HepG2 (cell line): Measurements from ENCODE around the gene POLR1C. TPM values are rescaled to one million over a fixed set of nuclear protein-coding genes. Genes with fewer than 3 reads are reported as not detected.

Source experiments
- EED ChIP-seq: sonication (generic); formaldehyde crosslinking; IDR thresholded peaks from 2 replicates; pipeline ENCODE4 v1.5.0; 2020; ENCODE audit warnings: mild to moderate bottlenecking, missing genetic modification reagents
- HNRNPLL ChIP-seq: fragments of 200-400 bp; formaldehyde crosslinking; IDR thresholded peaks from 2 replicates; pipeline ENCODE4 v1.6.1; 2017; ENCODE audit warnings: mild to moderate bottlenecking, low read depth, low read length; ENCODE audit not compliant: poor library complexity, severe bottlenecking
- KLF16 ChIP-seq, 2 experiments: sonication (generic) in 1 of 2; formaldehyde crosslinking in 1 of 2; IDR thresholded peaks; 2 replicates each; pipeline versions ENCODE4 v1.6.1 to v1.8.0; 2016 to 2023; ENCODE audit warnings: missing genetic modification reagents in 2 of 2, missing compliant biosample characterization in 1 of 2
- MTF2 ChIP-seq: sonication (generic); formaldehyde crosslinking; IDR thresholded peaks from 2 replicates; pipeline ENCODE4 v1.5.0; 2020; ENCODE audit warnings: missing genetic modification reagents, borderline replicate concordance
- PHF8 ChIP-seq: sonication (generic); formaldehyde crosslinking; IDR thresholded peaks from 2 replicates; pipeline ENCODE4 v1.5.0; 2020; ENCODE audit warnings: missing genetic modification reagents
- RXRA ChIP-seq: sonication (generic); formaldehyde crosslinking; IDR thresholded peaks from 2 replicates; pipeline ENCODE4 v1.5.1; 2020; ENCODE audit warnings: missing genetic modification reagents
- SIX1 ChIP-seq: sonication (generic); formaldehyde crosslinking; IDR thresholded peaks from 2 replicates; pipeline ENCODE4 v1.4.0; 2020; ENCODE audit warnings: missing genetic modification reagents, borderline replicate concordance
- SNAI1 ChIP-seq: sonication (generic); formaldehyde crosslinking; IDR thresholded peaks from 2 replicates; pipeline ENCODE4 v1.5.0; 2020; ENCODE audit warnings: mild to moderate bottlenecking, missing genetic modification reagents, borderline replicate concordance
- SOX6 ChIP-seq, 2 experiments: fragments of 450-650 bp in 1 of 2; sonication (generic) in 1 of 2; formaldehyde crosslinking in 1 of 2; IDR thresholded peaks; 2 replicates each; pipeline versions ENCODE4 v1.4.0 to v1.6.1; 2017 to 2020; ENCODE audit warnings: antibody characterized with exemption in 1 of 2, mild to moderate bottlenecking in 1 of 2, missing genetic modification reagents in 1 of 2
- XRCC5 ChIP-seq: fragments of 200-400 bp; formaldehyde crosslinking; optimal IDR thresholded peaks from 2 replicates; pipeline ENCODE3; 2017; ENCODE audit warnings: mild to moderate bottlenecking, low read length
- ZNF30 ChIP-seq: sonication (generic); formaldehyde crosslinking; IDR thresholded peaks from 2 replicates; pipeline ENCODE4 v1.5.0; 2020; ENCODE audit warnings: mild to moderate bottlenecking, missing genetic modification reagents
- ZNF430 ChIP-seq: sonication (generic); formaldehyde crosslinking; IDR thresholded peaks from 2 replicates; pipeline ENCODE4 v1.9.0; 2021; ENCODE audit warnings: mild to moderate bottlenecking, missing genetic modification reagents
- ZNF431 ChIP-seq: sonication (generic); formaldehyde crosslinking; IDR thresholded peaks from 2 replicates; pipeline ENCODE4 v1.9.0; 2022; ENCODE audit warnings: missing genetic modification reagents, low read depth, mild to moderate bottlenecking, borderline replicate concordance
- ZNF556 ChIP-seq: sonication (generic); formaldehyde crosslinking; IDR thresholded peaks from 2 replicates; pipeline ENCODE4 v1.4.0; 2020; ENCODE audit warnings: mild to moderate bottlenecking, missing genetic modification reagents, borderline replicate concordance
- ZSCAN20 ChIP-seq: sonication (generic); formaldehyde crosslinking; IDR thresholded peaks from 2 replicates; pipeline ENCODE4 v1.4.0; 2020; ENCODE audit warnings: missing genetic modification reagents, mild to moderate bottlenecking, borderline replicate concordance
- polyA plus RNA-seq, 8 experiments: library from polyadenylated mRNA; depleted of rRNA in 3 of 8; stranded (reverse) in 7 of 8; unstranded in 1 of 8; fragments of >200 nt; fragmentation: Illumina TruSeq in 4 of 8; extraction: Trizol in 4 of 8; gene quantifications; 2 replicates each; pipeline versions ENCODE4 v1.2.1 to v1.2.3, GENCODE V29; 2011 to 2016; ENCODE audit warnings: low read depth in 4 of 8, missing spikeins in 1 of 8, mixed read lengths in 1 of 8; ENCODE audit not compliant: insufficient read depth in 1 of 8
- total RNA-seq, 5 experiments: library from RNA; depleted of rRNA; stranded (reverse); fragments of >200 nt; fragmentation: Illumina TruSeq; extraction: Trizol; gene quantifications; 2 replicates each; pipeline ENCODE4 v1.2.3, GENCODE V29; 2016; ENCODE audit warnings: low read depth in 1 of 5
- TF ChIP-seq, protein P1 (sequence below): sonication (generic); formaldehyde crosslinking; IDR thresholded peaks from 2 replicates; pipeline ENCODE4 v1.9.0; 2022; ENCODE audit warnings: missing genetic modification reagents, mild to moderate bottlenecking, borderline replicate concordance
- TF ChIP-seq, protein P2 (sequence below): sonication (generic); formaldehyde crosslinking; IDR thresholded peaks from 2 replicates; pipeline ENCODE4 v1.5.1; 2020; ENCODE audit warnings: mild to moderate bottlenecking, missing genetic modification reagents, moderate library complexity
- TF ChIP-seq, protein P3 (sequence below): sonication (generic); formaldehyde crosslinking; IDR thresholded peaks from 2 replicates; pipeline ENCODE4 v1.9.0; 2021; ENCODE audit warnings: missing genetic modification reagents, borderline replicate concordance
- TF ChIP-seq, protein P4 (sequence below): IDR thresholded peaks from 2 replicates; pipeline ENCODE4 v1.6.1; 2018; ENCODE audit warnings: missing genetic modification reagents

POLR1C gene
- total and polyA plus RNA-seq, 2 of the 13 experiments (the other 11 are each of a cell fraction or from before 2014, with no cell fraction given) = 62.6 to 72.2 TPM

DNA sequence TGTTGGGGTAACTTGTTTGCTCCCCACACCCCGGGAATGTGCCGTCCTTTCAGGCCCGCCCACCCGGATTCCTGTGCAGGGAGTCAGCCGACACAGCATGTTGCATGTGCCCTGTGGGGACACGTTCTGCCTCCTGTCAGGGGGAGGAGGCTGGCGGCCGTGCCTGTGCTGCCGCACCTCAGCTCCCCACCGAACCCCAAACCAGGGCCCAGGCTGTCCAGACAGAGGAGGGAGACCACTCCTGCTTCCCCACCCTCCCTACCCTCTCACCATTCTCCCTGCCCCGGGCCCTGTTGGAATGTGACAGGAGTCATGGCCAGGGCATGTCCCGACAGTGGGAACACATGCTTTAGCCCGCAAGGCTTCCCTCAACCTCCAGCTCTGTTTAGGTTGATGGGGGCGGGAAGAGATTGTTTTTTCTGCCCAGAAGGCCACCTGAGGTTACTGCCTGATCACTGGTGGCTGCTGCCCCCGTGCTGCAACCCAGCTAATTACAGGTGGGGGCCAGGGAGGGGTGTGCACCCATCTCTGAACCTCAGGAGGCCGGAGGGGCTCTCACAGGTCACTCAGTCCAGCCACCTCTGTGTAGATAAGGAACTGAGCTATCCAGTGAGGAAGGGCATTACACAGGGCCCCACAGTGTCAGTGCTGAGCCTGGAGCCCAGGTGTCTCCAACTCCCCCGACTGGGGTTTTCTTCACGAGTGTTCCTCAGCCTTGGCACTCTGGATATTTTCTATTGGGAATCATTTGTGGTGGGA, 20.3 kb upstream of the POLR1C start (continued):
- TF ChIP-seq, protein P1, sequence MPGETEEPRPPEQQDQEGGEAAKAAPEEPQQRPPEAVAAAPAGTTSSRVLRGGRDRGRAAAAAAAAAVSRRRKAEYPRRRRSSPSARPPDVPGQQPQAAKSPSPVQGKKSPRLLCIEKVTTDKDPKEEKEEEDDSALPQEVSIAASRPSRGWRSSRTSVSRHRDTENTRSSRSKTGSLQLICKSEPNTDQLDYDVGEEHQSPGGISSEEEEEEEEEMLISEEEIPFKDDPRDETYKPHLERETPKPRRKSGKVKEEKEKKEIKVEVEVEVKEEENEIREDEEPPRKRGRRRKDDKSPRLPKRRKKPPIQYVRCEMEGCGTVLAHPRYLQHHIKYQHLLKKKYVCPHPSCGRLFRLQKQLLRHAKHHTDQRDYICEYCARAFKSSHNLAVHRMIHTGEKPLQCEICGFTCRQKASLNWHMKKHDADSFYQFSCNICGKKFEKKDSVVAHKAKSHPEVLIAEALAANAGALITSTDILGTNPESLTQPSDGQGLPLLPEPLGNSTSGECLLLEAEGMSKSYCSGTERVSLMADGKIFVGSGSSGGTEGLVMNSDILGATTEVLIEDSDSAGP = 0 out of 2 replicates have a peak, but pooled peaks have one; percentile 47
- TF ChIP-seq MTF2 (CRISPR knock-in tag) (no peak), ZNF431 (CRISPR knock-in tag) (no peak), HNRNPLL (peak; percentile 30), KLF16 (CRISPR knock-in tag; IDR thresholded peaks at IDR 0.05) (peak in 1 of 2 experiments; percentile 75; a peak in 1 of 4 replicates), XRCC5 (peak; percentile 96), RXRA (CRISPR knock-in tag) (peak; percentile 99), SIX1 (CRISPR knock-in tag) (0 out of 2 replicates have a peak, but pooled peaks have one; percentile 20), SNAI1 (no peak), ZNF556 (CRISPR knock-in tag) (no peak), ZNF430 (CRISPR knock-in tag) (peak; percentile 26; the same call in 1 of the 2 replicates), ZNF30 (no peak), ZSCAN20 (CRISPR knock-in tag) (no peak), SOX6 (IDR thresholded peaks at IDR 0.05) (no peak), SOX6 (CRISPR knock-in tag; IDR thresholded peaks at IDR 0.05) (peak; percentile 66), PHF8 (CRISPR knock-in tag) (no peak), EED (CRISPR knock-in tag) (no peak)
- TF ChIP-seq, protein P2, sequence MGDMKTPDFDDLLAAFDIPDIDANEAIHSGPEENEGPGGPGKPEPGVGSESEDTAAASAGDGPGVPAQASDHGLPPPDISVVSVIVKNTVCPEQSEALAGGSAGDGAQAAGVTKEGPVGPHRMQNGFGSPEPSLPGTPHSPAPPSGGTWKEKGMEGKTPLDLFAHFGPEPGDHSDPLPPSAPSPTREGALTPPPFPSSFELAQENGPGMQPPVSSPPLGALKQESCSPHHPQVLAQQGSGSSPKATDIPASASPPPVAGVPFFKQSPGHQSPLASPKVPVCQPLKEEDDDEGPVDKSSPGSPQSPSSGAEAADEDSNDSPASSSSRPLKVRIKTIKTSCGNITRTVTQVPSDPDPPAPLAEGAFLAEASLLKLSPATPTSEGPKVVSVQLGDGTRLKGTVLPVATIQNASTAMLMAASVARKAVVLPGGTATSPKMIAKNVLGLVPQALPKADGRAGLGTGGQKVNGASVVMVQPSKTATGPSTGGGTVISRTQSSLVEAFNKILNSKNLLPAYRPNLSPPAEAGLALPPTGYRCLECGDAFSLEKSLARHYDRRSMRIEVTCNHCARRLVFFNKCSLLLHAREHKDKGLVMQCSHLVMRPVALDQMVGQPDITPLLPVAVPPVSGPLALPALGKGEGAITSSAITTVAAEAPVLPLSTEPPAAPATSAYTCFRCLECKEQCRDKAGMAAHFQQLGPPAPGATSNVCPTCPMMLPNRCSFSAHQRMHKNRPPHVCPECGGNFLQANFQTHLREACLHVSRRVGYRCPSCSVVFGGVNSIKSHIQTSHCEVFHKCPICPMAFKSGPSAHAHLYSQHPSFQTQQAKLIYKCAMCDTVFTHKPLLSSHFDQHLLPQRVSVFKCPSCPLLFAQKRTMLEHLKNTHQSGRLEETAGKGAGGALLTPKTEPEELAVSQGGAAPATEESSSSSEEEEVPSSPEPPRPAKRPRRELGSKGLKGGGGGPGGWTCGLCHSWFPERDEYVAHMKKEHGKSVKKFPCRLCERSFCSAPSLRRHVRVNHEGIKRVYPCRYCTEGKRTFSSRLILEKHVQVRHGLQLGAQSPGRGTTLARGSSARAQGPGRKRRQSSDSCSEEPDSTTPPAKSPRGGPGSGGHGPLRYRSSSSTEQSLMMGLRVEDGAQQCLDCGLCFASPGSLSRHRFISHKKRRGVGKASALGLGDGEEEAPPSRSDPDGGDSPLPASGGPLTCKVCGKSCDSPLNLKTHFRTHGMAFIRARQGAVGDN = peak; percentile 84
- TF ChIP-seq, protein P3, sequence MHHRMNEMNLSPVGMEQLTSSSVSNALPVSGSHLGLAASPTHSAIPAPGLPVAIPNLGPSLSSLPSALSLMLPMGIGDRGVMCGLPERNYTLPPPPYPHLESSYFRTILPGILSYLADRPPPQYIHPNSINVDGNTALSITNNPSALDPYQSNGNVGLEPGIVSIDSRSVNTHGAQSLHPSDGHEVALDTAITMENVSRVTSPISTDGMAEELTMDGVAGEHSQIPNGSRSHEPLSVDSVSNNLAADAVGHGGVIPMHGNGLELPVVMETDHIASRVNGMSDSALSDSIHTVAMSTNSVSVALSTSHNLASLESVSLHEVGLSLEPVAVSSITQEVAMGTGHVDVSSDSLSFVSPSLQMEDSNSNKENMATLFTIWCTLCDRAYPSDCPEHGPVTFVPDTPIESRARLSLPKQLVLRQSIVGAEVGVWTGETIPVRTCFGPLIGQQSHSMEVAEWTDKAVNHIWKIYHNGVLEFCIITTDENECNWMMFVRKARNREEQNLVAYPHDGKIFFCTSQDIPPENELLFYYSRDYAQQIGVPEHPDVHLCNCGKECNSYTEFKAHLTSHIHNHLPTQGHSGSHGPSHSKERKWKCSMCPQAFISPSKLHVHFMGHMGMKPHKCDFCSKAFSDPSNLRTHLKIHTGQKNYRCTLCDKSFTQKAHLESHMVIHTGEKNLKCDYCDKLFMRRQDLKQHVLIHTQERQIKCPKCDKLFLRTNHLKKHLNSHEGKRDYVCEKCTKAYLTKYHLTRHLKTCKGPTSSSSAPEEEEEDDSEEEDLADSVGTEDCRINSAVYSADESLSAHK (CRISPR knock-in tag) = 0 out of 2 replicates have a peak, but pooled peaks have one; percentile 31
- TF ChIP-seq, protein P4, sequence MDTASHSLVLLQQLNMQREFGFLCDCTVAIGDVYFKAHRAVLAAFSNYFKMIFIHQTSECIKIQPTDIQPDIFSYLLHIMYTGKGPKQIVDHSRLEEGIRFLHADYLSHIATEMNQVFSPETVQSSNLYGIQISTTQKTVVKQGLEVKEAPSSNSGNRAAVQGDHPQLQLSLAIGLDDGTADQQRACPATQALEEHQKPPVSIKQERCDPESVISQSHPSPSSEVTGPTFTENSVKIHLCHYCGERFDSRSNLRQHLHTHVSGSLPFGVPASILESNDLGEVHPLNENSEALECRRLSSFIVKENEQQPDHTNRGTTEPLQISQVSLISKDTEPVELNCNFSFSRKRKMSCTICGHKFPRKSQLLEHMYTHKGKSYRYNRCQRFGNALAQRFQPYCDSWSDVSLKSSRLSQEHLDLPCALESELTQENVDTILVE (CRISPR knock-in tag) = peak; percentile 69; the same call in 1 of the 2 replicates
